ENCODE measurements around the gene ELP1.
A peak's percentile ranks its signal among the peaks of the same experiment; 100 is the strongest.

ELP1 gene

GRCh38 chr9:108956631-108957026 lies 22.7 kb upstream of the ELP1 start:
- Histone ChIP-seq H3K36me3 (ENCODE audit: control insufficient read depth in 1 of 2, insufficient read depth in 2 of 2, low read length in 2 of 2) (peaks cover 0 to under 1% of the 10 kb centered on the region in 2 donors), H3K9me3 (ENCODE audit: control insufficient read depth in 1 of 2, low read length in 2 of 2) (no peaks in the 10 kb centered on the region), H3K4me3 (ENCODE audit: low read depth in 1 of 2, low read length in 2 of 2) (no peak overlapping the region), H3K27ac (ENCODE audit: low read length) (no peak overlapping the region), H3K27me3 (ENCODE audit: low read depth, low read length) (no peaks in the 10 kb centered on the region), H3K4me1 (ENCODE audit: control insufficient read depth in 1 of 2, insufficient read depth in 2 of 2, low read length in 2 of 2) (peaks cover 0 to 4% of the 10 kb centered on the region in 2 donors)

- H3K4me3 ChIP-seq (ENCODE audit: low read depth in 1 of 2, low read length in 2 of 2), result no peak overlapping the region
- no peaks in the 10 kb centered on the region for H3K27me3 ChIP-seq (ENCODE audit: low read depth, low read length)
- H3K27ac ChIP-seq (ENCODE audit: low read length), result no peak overlapping the region
- no peaks in the 10 kb centered on the region for H3K9me3 ChIP-seq (ENCODE audit: control insufficient read depth in 1 of 2, low read length in 2 of 2)
- no peaks in the 10 kb centered on the region for H3K36me3 ChIP-seq (ENCODE audit: control insufficient read depth in 1 of 2, insufficient read depth in 2 of 2, low read length in 2 of 2)
- peaks cover 0 to 4% of the 10 kb centered on the region in 2 donors for H3K4me1 ChIP-seq (ENCODE audit: control insufficient read depth in 1 of 2, insufficient read depth in 2 of 2, low read length in 2 of 2)
Measured at GRCh38 chr9:108956022-108956630, 22.2 kb upstream of the ELP1 start.

GRCh38 chr9:108953983-108954574 lies 20.2 kb upstream of the ELP1 start:
- H3K4me1 ChIP-seq (ENCODE audit: control insufficient read depth in 1 of 2, insufficient read depth in 2 of 2, low read length in 2 of 2), result peaks cover 0 to 4% of the 10 kb centered on the region in 2 donors
- no peak overlapping the region for H3K27ac ChIP-seq (ENCODE audit: low read length)
- no peaks in the 10 kb centered on the region for H3K27me3 ChIP-seq (ENCODE audit: low read depth, low read length)
- no peaks in the 10 kb centered on the region for H3K9me3 ChIP-seq (ENCODE audit: control insufficient read depth in 1 of 2, low read length in 2 of 2)
- no peak overlapping the region for H3K4me3 ChIP-seq (ENCODE audit: low read depth in 1 of 2, low read length in 2 of 2)
- H3K36me3 ChIP-seq (ENCODE audit: control insufficient read depth in 1 of 2, insufficient read depth in 2 of 2, low read length in 2 of 2), result no peaks in the 10 kb centered on the region

- no peaks in the 10 kb centered on the region for H3K27me3 ChIP-seq (ENCODE audit: low read depth, low read length)
- no peak overlapping the region for H3K4me3 ChIP-seq (ENCODE audit: low read depth in 1 of 2, low read length in 2 of 2)
- H3K4me1 ChIP-seq (ENCODE audit: control insufficient read depth in 1 of 2, insufficient read depth in 2 of 2, low read length in 2 of 2), result peaks cover 0 to 4% of the 10 kb centered on the region in 2 donors
- peaks cover 0 to 4% of the 10 kb centered on the region in 2 donors for H3K36me3 ChIP-seq (ENCODE audit: control insufficient read depth in 1 of 2, insufficient read depth in 2 of 2, low read length in 2 of 2)
- H3K9me3 ChIP-seq (ENCODE audit: control insufficient read depth in 1 of 2, low read length in 2 of 2), result no peaks in the 10 kb centered on the region
- H3K27ac ChIP-seq (ENCODE audit: low read length), result no peak overlapping the region
Measured at GRCh38 chr9:108951578-108951977, 17.7 kb upstream of the ELP1 start.

GRCh38 chr9:108950168-108950567 lies 16.2 kb upstream of the ELP1 start:
- Histone ChIP-seq H3K27me3 (ENCODE audit: low read depth, low read length) (no peaks in the 10 kb centered on the region), H3K4me3 (ENCODE audit: low read depth in 1 of 2, low read length in 2 of 2) (no peak overlapping the region), H3K36me3 (ENCODE audit: control insufficient read depth in 1 of 2, insufficient read depth in 2 of 2, low read length in 2 of 2) (peaks cover 0 to 8% of the 10 kb centered on the region in 2 donors), H3K9me3 (ENCODE audit: control insufficient read depth in 1 of 2, low read length in 2 of 2) (no peaks in the 10 kb centered on the region), H3K27ac (ENCODE audit: low read length) (no peak overlapping the region), H3K4me1 (ENCODE audit: control insufficient read depth in 1 of 2, insufficient read depth in 2 of 2, low read length in 2 of 2) (peaks cover 0 to 4% of the 10 kb centered on the region in 2 donors)

- peaks cover 4% of the 10 kb centered on the region in 2 donors for H3K4me1 ChIP-seq (ENCODE audit: control insufficient read depth in 1 of 2, insufficient read depth in 2 of 2, low read length in 2 of 2)
- H3K4me3 ChIP-seq (ENCODE audit: low read depth in 1 of 2, low read length in 2 of 2), result no peak overlapping the region
- H3K27me3 ChIP-seq (ENCODE audit: low read depth, low read length), result no peaks in the 10 kb centered on the region
- H3K27ac ChIP-seq (ENCODE audit: low read length), result no peak overlapping the region
- no peaks in the 10 kb centered on the region for H3K9me3 ChIP-seq (ENCODE audit: control insufficient read depth in 1 of 2, low read length in 2 of 2)
- H3K36me3 ChIP-seq (ENCODE audit: control insufficient read depth in 1 of 2, insufficient read depth in 2 of 2, low read length in 2 of 2), result peaks cover 29 to 53% of the 10 kb centered on the region in 2 donors
Measured at GRCh38 chr9:108939975-108940374, 6.1 kb upstream of the ELP1 start.

- Histone ChIP-seq H3K27ac (ENCODE audit: low read length) (no peak overlapping the region), H3K36me3 (ENCODE audit: control insufficient read depth in 1 of 2, insufficient read depth in 2 of 2, low read length in 2 of 2) (peaks cover 24 to 38% of the 10 kb centered on the region in 2 donors), H3K9me3 (ENCODE audit: control insufficient read depth in 1 of 2, low read length in 2 of 2) (no peaks in the 10 kb centered on the region), H3K4me3 (ENCODE audit: low read depth in 1 of 2, low read length in 2 of 2) (no peak overlapping the region), H3K27me3 (ENCODE audit: low read depth, low read length) (no peaks in the 10 kb centered on the region), H3K4me1 (ENCODE audit: control insufficient read depth in 1 of 2, insufficient read depth in 2 of 2, low read length in 2 of 2) (peaks cover 10 to 11% of the 10 kb centered on the region in 2 donors)
Measured at GRCh38 chr9:108937561-108938305, 3.8 kb upstream of the ELP1 start.

GRCh38 chr9:108934323-108934893 lies 484 bp upstream of the ELP1 start, which contains the start of gene ABITRAM:
Gene ABITRAM, plus strand, starts transcription at chr9:108934400. Its CDS starts 87 bp downstream, at chr9:108934487.
- Histone ChIP-seq H3K27me3 (ENCODE audit: low read depth, low read length) (no peaks in the 10 kb centered on the region), H3K9me3 (ENCODE audit: control insufficient read depth in 1 of 2, low read length in 2 of 2) (no peaks in the 10 kb centered on the region), H3K4me3 (ENCODE audit: low read depth in 1 of 2, low read length in 2 of 2) (peak within 1 kb of the TSS; percentile 85 to 90), H3K27ac (ENCODE audit: low read length) (peak within 1 kb of the TSS; percentile 90), H3K4me1 (ENCODE audit: control insufficient read depth in 1 of 2, insufficient read depth in 2 of 2, low read length in 2 of 2) (peaks cover 14% of the 10 kb centered on the region in 2 donors), H3K36me3 (ENCODE audit: control insufficient read depth in 1 of 2, insufficient read depth in 2 of 2, low read length in 2 of 2) (peaks cover 16 to 23% of the 10 kb centered on the region in 2 donors)

GRCh38 chr9:108933231-108933717 lies 650 bp downstream of the ELP1 start:
- peaks cover 14% of the 10 kb centered on the region in 2 donors for H3K4me1 ChIP-seq (ENCODE audit: control insufficient read depth in 1 of 2, insufficient read depth in 2 of 2, low read length in 2 of 2)
- no peaks in the 10 kb centered on the region for H3K27me3 ChIP-seq (ENCODE audit: low read depth, low read length)
- H3K4me3 ChIP-seq (ENCODE audit: low read depth in 1 of 2, low read length in 2 of 2), result peak overlapping the region; percentile 85 to 90
- H3K27ac ChIP-seq (ENCODE audit: low read length), result peak overlapping the region; percentile 60
- H3K9me3 ChIP-seq (ENCODE audit: control insufficient read depth in 1 of 2, low read length in 2 of 2), result no peaks in the 10 kb centered on the region
- peaks cover 13 to 22% of the 10 kb centered on the region in 2 donors for H3K36me3 ChIP-seq (ENCODE audit: control insufficient read depth in 1 of 2, insufficient read depth in 2 of 2, low read length in 2 of 2)

- peaks cover 48 to 50% of the 10 kb centered on the region in 2 donors for H3K36me3 ChIP-seq (ENCODE audit: control insufficient read depth in 1 of 2, insufficient read depth in 2 of 2, low read length in 2 of 2)
- H3K4me3 ChIP-seq (ENCODE audit: low read depth in 1 of 2, low read length in 2 of 2), result no peak overlapping the region
- H3K27ac ChIP-seq (ENCODE audit: low read length), result no peak overlapping the region
- no peaks in the 10 kb centered on the region for H3K9me3 ChIP-seq (ENCODE audit: control insufficient read depth in 1 of 2, low read length in 2 of 2)
- H3K27me3 ChIP-seq (ENCODE audit: low read depth, low read length), result no peaks in the 10 kb centered on the region
- H3K4me1 ChIP-seq (ENCODE audit: control insufficient read depth in 1 of 2, insufficient read depth in 2 of 2, low read length in 2 of 2), result peaks cover 7 to 8% of the 10 kb centered on the region in 2 donors
Measured at GRCh38 chr9:108928386-108928785, 5.5 kb downstream of the ELP1 start.

- Histone ChIP-seq H3K27me3 (ENCODE audit: low read depth, low read length) (no peaks in the 10 kb centered on the region), H3K36me3 (ENCODE audit: control insufficient read depth in 1 of 2, insufficient read depth in 2 of 2, low read length in 2 of 2) (peaks cover 60 to 77% of the 10 kb centered on the region in 2 donors), H3K4me1 (ENCODE audit: control insufficient read depth in 1 of 2, insufficient read depth in 2 of 2, low read length in 2 of 2) (no peaks in the 10 kb centered on the region), H3K4me3 (ENCODE audit: low read depth in 1 of 2, low read length in 2 of 2) (no peak overlapping the region), H3K27ac (ENCODE audit: low read length) (no peak overlapping the region), H3K9me3 (ENCODE audit: control insufficient read depth in 1 of 2, low read length in 2 of 2) (no peaks in the 10 kb centered on the region)
Measured at GRCh38 chr9:108924466-108924865, 9.5 kb downstream of the ELP1 start.
